Measurements from ENCODE around the gene FAM163B. TPM values are rescaled to one million over a fixed set of nuclear protein-coding genes. Genes with fewer than 3 reads are reported as not detected.

FAM163B gene
- total RNA-seq, 1 donor from 2014 or later = not detected

- peaks cover 14% of the 10 kb centered on the region for H3K27me3 Mint-ChIP-seq
- no peak overlapping the region for H3K27ac Mint-ChIP-seq
- DNase-seq (no peak), ATAC-seq (ENCODE audit: low read depth) (no peak)
- no peaks in the 10 kb centered on the region for H3K4me1 Mint-ChIP-seq
- intact Hi-C loops (cut with micrococcal nuclease) = no loop called here
- H3K36me3 Mint-ChIP-seq (ENCODE audit: low read depth) = no peaks in the 10 kb centered on the region
- no peak for TF ChIP-seq CTCF (IDR thresholded peaks at IDR 0.05)
- H3K9me3 Mint-ChIP-seq = no peaks in the 10 kb centered on the region
- ChIA-PET CTCF (no interaction called here), POLR2A (no interaction called here)
- no peak overlapping the region for H3K4me3 Mint-ChIP-seq
Measured at GRCh38 chr9:133641861-133642595, 32.8 kb upstream of the FAM163B start.

- H3K27me3 Mint-ChIP-seq = peaks cover 14% of the 10 kb centered on the region
Measured at GRCh38 chr9:133641396-133641655, 32.1 kb upstream of the FAM163B start.

GRCh38 chr9:133640580-133641395 is 31.6 kb upstream of the FAM163B start:
- ChIA-PET POLR2A (no interaction called here), CTCF (no interaction called here)
- Mint-ChIP-seq H3K4me3 (no peak overlapping the region), H3K4me1 (no peaks in the 10 kb centered on the region), H3K36me3 (ENCODE audit: low read depth) (no peaks in the 10 kb centered on the region), H3K27me3 (peaks cover 14% of the 10 kb centered on the region), H3K9me3 (no peaks in the 10 kb centered on the region), H3K27ac (no peak overlapping the region)
- ATAC-seq (ENCODE audit: low read depth) (no peak), DNase-seq (no peak)
- intact Hi-C loops (cut with micrococcal nuclease) = no loop called here
- TF ChIP-seq CTCF (IDR thresholded peaks at IDR 0.05) = no peak

More at GRCh38 chr9:133641396-133641655, 32.1 kb upstream of the FAM163B start:
- Mint-ChIP-seq H3K27ac (no peak overlapping the region), H3K4me1 (no peaks in the 10 kb centered on the region), H3K9me3 (no peaks in the 10 kb centered on the region), H3K36me3 (ENCODE audit: low read depth) (no peaks in the 10 kb centered on the region), H3K4me3 (no peak overlapping the region)
- ChIA-PET POLR2A (no interaction called here), CTCF (no interaction called here)
- ATAC-seq (ENCODE audit: low read depth) (no peak), DNase-seq (no peak)
- intact Hi-C loops (cut with micrococcal nuclease) = no loop called here
- no peak for TF ChIP-seq CTCF (IDR thresholded peaks at IDR 0.05)

- ChIA-PET POLR2A (no interaction called here), CTCF (no interaction called here)
- no peak for TF ChIP-seq CTCF (IDR thresholded peaks at IDR 0.05)
- no peaks in the 10 kb centered on the region for H3K9me3 Mint-ChIP-seq
- DNase-seq (no peak), ATAC-seq (ENCODE audit: low read depth) (no peak)
- intact Hi-C loops (cut with micrococcal nuclease) = no loop called here
- H3K36me3 Mint-ChIP-seq (ENCODE audit: low read depth) = no peaks in the 10 kb centered on the region
- H3K4me1 Mint-ChIP-seq = no peaks in the 10 kb centered on the region
- no peak overlapping the region for H3K27ac Mint-ChIP-seq
- peaks cover 17% of the 10 kb centered on the region for H3K27me3 Mint-ChIP-seq
- H3K4me3 Mint-ChIP-seq = no peak overlapping the region
Measured at GRCh38 chr9:133640160-133640559, 31.0 kb upstream of the FAM163B start.

GRCh38 chr9:133639613-133640012 is 30.4 kb upstream of the FAM163B start:
- H3K27ac Mint-ChIP-seq = no peak overlapping the region
- TF ChIP-seq CTCF (IDR thresholded peaks at IDR 0.05) = no peak
- ChIA-PET POLR2A (no interaction called here), CTCF (no interaction called here)
- H3K36me3 Mint-ChIP-seq (ENCODE audit: low read depth) = no peaks in the 10 kb centered on the region
- H3K27me3 Mint-ChIP-seq = peaks cover 21% of the 10 kb centered on the region
- ATAC-seq (ENCODE audit: low read depth) = no peak
- DNase-seq = no peak
- no peaks in the 10 kb centered on the region for H3K4me1 Mint-ChIP-seq
- no peaks in the 10 kb centered on the region for H3K9me3 Mint-ChIP-seq
- no peak overlapping the region for H3K4me3 Mint-ChIP-seq
- intact Hi-C loops (cut with micrococcal nuclease) = no loop called here

Data from activated B cell treated with CpG ODN at 0.5 μM for 24 hours (primary cell).